NT2/D1 (cell line): Measurements from ENCODE around the gene POLR2H.

Source experiments
- SUZ12 ChIP-seq: IDR thresholded peaks from 2 replicates; pipeline ENCODE4 v1.6.1; 2011; ENCODE audit not compliant: insufficient read length, insufficient read depth; ENCODE audit errors: extremely low read depth
- ZNF274 ChIP-seq: IDR thresholded peaks from 2 replicates; pipeline ENCODE4 v1.6.1; 2011; ENCODE audit warnings: mild to moderate bottlenecking, low read depth, low read length

GRCh38 chr3:184405075-184406030 is 43.8 kb downstream of the POLR2H start:
- TF ChIP-seq ZNF274 (no peak), SUZ12 (no peak)
